Aorta (tissue), 5 donors: Measurements from ENCODE around the gene EFCAB5. TPM values are rescaled to one million over a fixed set of nuclear protein-coding genes. Genes with fewer than 3 reads are reported as not detected.
"Not testable (repeated sequence)": the region's sequence is repeated elsewhere in the genome, so short reads cannot be mapped to it uniquely, and the experiment has no call there.

Experiments used
- ATAC-seq: fragments of 200-7000 bp; cut with Tn5 transposase; one replicate; pipeline ENCODE4 v1.9.1; 2022; ENCODE audit warnings: moderate library complexity; ENCODE audit not compliant: low FRiP score
- DNase-seq, 2 donors: peaks; one replicate each; pipeline ENCODE4 v3.0.0-alpha.2; 2020
- H3K27ac ChIP-seq, 2 donors: one replicate each; pipeline ENCODE4 v1.5.1; 2013; ENCODE audit warnings: low read length in 2 of 2, mild to moderate bottlenecking in 2 of 2, moderate library complexity in 2 of 2, control low read depth in 1 of 2, inconsistent platforms in 1 of 2, low read depth in 1 of 2
- H3K27me3 ChIP-seq, 2 donors: one replicate each; pipeline ENCODE4 v1.6.1; 2013; ENCODE audit warnings: control low read depth in 1 of 2, low read length in 1 of 2, mild to moderate bottlenecking in 1 of 2, moderate library complexity in 1 of 2; ENCODE audit not compliant: insufficient read depth in 2 of 2, control insufficient read depth in 1 of 2
- H3K36me3 ChIP-seq, 2 donors: one replicate each; pipeline ENCODE4 v1.6.1; 2013; ENCODE audit warnings: control low read depth in 1 of 2, low read length in 1 of 2, mild to moderate bottlenecking in 1 of 2; ENCODE audit not compliant: insufficient read depth in 2 of 2, control insufficient read depth in 1 of 2
- H3K4me1 ChIP-seq, 2 donors: one replicate each; pipeline ENCODE4 v1.6.1; 2013; ENCODE audit warnings: low read length in 2 of 2, control low read depth in 1 of 2, mild to moderate bottlenecking in 1 of 2, moderate library complexity in 1 of 2; ENCODE audit not compliant: insufficient read depth in 2 of 2, control insufficient read depth in 1 of 2
- H3K4me3 ChIP-seq, 2 donors: one replicate each; pipeline ENCODE4 v1.5.1; 2013; ENCODE audit warnings: low read length in 2 of 2, control low read depth in 1 of 2, mild to moderate bottlenecking in 1 of 2
- H3K9me3 ChIP-seq: one replicate; pipeline ENCODE4 v1.6.1; 2013; ENCODE audit warnings: mild to moderate bottlenecking, low read length; ENCODE audit not compliant: control insufficient read depth
- WGBS, 2 donors: extraction: QIAGEN DNeasy Blood & Tissue Kit; methylation state at CpG; one replicate each; pipeline ENCODE4 v1.1.7; 2013; 5-methylcytosine and 5-hydroxymethylcytosine counted together
- intact Hi-C, 2 donors: fragments of 100-400 bp; cut with DNase I; formaldehyde crosslinking; loops; one replicate each; pipeline versions ENCODE4 v1.14.2 to v1.15.0; 2022
- polyA plus RNA-seq, 2 donors: library from polyadenylated mRNA; stranded (reverse); fragments of 200-250 nt; gene quantifications; one replicate each; pipeline ENCODE4 v1.2.3, GENCODE V29; 2013
- total RNA-seq, 2 donors: library from RNA; stranded (reverse); fragmentation: NEBNext Ultra II Directional; extraction: Animal tissue kit (Norgen Biotek cat#: 25700); gene quantifications; one replicate each; pipeline ENCODE4 v1.2.1, GENCODE V29; 2021
- donor health status: healthy with polysubstance abuse.
- donor health status: Bipolar disorder and iron deficiency.
- donor health status: DM: no; HTN: no; CAD: no.
- donor health status: DM: no; HTN: no; CAD: no.
- donor health status: DM: yes; HTN: yes; CAD: no.

Gene EFCAB5
- total and polyA plus RNA-seq, 4 donors, result 0.42 to 1.1 TPM; not detected in 2

GRCh38 chr17:30133197-30133596, 191.8 kb downstream of the EFCAB5 start:
- no peaks in the 10 kb centered on the region for H3K4me1 ChIP-seq
- intact Hi-C loops, result no loop called here
- no peaks in the 10 kb centered on the region for H3K9me3 ChIP-seq
- no peaks in the 10 kb centered on the region for H3K36me3 ChIP-seq
- no peaks in the 10 kb centered on the region for H3K27me3 ChIP-seq
- DNase-seq, result no peak
- no peak overlapping the region for H3K4me3 ChIP-seq
- no peak for ATAC-seq
- WGBS, 2 donors, result 97% methylated on average over 3 of the region's 3 CpGs
- H3K27ac ChIP-seq, result no peak overlapping the region

GRCh38 chr17:30134551-30134950, 193.1 kb downstream of the EFCAB5 start:
- Histone ChIP-seq H3K27me3 (no peaks in the 10 kb centered on the region), H3K36me3 (no peaks in the 10 kb centered on the region), H3K27ac (no peak overlapping the region), H3K9me3 (no peaks in the 10 kb centered on the region), H3K4me3 (no peak overlapping the region), H3K4me1 (no peaks in the 10 kb centered on the region)
- no peak for DNase-seq
- intact Hi-C loops, result no loop called here
- no peak for ATAC-seq

DNA sequence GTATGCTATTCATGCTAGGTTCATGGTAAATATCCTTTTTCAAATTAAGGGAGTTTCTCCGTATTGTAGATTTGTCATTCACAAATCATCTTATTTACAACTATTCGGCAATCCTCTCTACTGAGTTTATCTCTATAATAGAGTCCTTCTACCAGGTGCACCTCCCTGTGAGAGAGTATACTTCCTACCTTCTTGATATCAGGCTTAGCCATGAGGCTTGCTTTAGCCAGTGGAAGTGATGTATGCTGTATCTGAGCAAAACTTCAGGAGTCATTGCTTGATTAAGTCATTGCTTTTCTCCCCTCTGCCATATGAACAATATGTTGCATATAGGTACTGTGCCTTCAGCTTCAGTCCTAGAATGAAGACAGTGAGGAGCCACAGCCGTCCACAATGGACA, 195.7 kb downstream of the EFCAB5 start:
- no peak for DNase-seq
- intact Hi-C loops, result no loop called here
- Histone ChIP-seq H3K27ac (no peak overlapping the region), H3K4me3 (no peak overlapping the region), H3K9me3 (no peaks in the 10 kb centered on the region), H3K36me3 (no peaks in the 10 kb centered on the region), H3K4me1 (no peaks in the 10 kb centered on the region), H3K27me3 (no peaks in the 10 kb centered on the region)
- WGBS, 2 donors, result 82 to 87% methylated on average over 3 of the region's 3 CpGs
- no peak for ATAC-seq

DNA sequence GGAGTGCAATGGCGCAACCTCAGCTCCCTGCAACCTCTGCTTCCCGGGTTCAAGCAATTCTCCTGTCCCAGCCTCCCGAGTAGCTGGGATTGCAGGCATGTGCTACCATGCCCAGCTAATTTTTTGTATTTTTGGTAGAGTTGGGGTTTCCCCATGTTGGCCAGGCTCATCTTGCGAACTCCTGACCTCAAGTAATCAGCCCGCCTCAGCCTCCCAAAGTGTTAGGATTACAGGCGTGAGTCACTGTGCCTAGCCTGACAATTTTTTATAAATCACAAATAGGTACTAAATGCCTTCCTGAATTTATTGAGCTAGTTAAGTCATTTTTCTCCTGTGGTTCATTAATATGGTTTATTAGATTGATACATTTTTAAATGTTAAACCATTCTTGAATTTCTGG, 206.4 kb downstream of the EFCAB5 start:
- intact Hi-C loops, H3K4me3 ChIP-seq, H3K27ac ChIP-seq, DNase-seq, H3K36me3 ChIP-seq, H3K27me3 ChIP-seq, ATAC-seq, H3K4me1 ChIP-seq, H3K9me3 ChIP-seq: not testable (repeated sequence)
- WGBS, 2 donors, result 96 to 97% methylated on average over 6 of the region's 6 CpGs

- no peaks in the 10 kb centered on the region for H3K36me3 ChIP-seq
- no peaks in the 10 kb centered on the region for H3K27me3 ChIP-seq
Measured at GRCh38 chr17:30148376-30148775, 206.9 kb downstream of the EFCAB5 start.

DNA sequence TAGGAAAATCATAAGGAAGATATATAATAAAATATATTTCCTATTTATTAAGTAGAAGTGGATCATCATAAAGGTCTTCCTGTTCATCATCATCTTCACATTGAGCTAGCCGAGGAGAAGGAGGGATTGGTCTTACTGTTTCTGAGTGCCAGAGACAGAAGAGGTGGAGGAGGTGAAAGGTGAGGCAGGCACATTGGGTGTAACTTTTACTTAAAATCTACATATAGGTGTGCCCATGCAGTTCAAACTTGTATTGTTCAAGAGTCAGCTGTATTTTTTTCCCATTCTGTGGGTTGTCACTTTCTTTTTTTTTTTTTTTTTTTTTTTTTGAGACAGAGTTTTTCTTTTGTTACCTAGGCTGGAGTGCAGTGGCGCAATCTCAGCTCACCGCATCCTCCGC, 210.0 kb downstream of the EFCAB5 start:
- WGBS, 2 donors, result 94 to 98% methylated on average over 4 of the region's 4 CpGs
- Histone ChIP-seq H3K9me3 (no peaks in the 10 kb centered on the region), H3K27ac (no peak overlapping the region), H3K36me3 (no peaks in the 10 kb centered on the region), H3K4me3 (no peak overlapping the region), H3K27me3 (no peaks in the 10 kb centered on the region), H3K4me1 (no peaks in the 10 kb centered on the region)
- ATAC-seq (no peak), DNase-seq (no peak)
- intact Hi-C loops, result no loop called here

More at GRCh38 chr17:30148376-30148775, 206.9 kb downstream of the EFCAB5 start:
- ATAC-seq (no peak), DNase-seq (no peak)
- intact Hi-C loops, result no loop called here
- no peaks in the 10 kb centered on the region for H3K4me1 ChIP-seq
- no peaks in the 10 kb centered on the region for H3K9me3 ChIP-seq
- no peak overlapping the region for H3K4me3 ChIP-seq
- 87 to 93% methylated on average over 1 of the region's 1 CpG for WGBS, 2 donors
- H3K27ac ChIP-seq, result no peak overlapping the region

DNA sequence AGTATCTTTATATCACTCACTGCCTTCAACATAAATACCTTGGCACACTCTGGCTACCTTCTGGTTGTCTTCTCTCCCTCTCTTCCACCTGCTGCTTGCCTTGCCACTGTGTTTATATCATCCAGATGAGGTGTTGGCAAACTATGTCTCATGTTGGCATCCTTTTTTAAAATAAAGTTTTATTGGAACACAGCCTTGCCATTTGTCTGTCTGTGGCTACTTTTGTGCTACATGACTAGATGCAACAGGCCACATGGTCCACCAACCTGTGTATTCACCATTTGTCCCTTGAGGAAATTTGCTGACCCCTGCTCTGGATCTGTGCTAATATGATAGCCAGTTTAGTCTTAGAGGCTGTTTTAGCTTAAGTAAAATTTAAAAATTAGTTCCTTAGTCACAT, 212.0 kb downstream of the EFCAB5 start:
- intact Hi-C loops, result no loop called here
- no peaks in the 10 kb centered on the region for H3K9me3 ChIP-seq
- ATAC-seq, result no peak
- H3K4me1 ChIP-seq, result no peaks in the 10 kb centered on the region
- H3K27me3 ChIP-seq, result no peaks in the 10 kb centered on the region
- H3K36me3 ChIP-seq, result no peaks in the 10 kb centered on the region
- H3K27ac ChIP-seq, result no peak overlapping the region
- H3K4me3 ChIP-seq, result no peak overlapping the region
- no peak for DNase-seq

- Histone ChIP-seq H3K9me3 (no peaks in the 10 kb centered on the region), H3K36me3 (no peaks in the 10 kb centered on the region), H3K4me1 (no peaks in the 10 kb centered on the region), H3K4me3 (no peak overlapping the region), H3K27me3 (no peaks in the 10 kb centered on the region), H3K27ac (no peak overlapping the region)
- WGBS, 2 donors, result 94% methylated on average over 2 of the region's 2 CpGs
- DNase-seq (no peak), ATAC-seq (no peak)
- intact Hi-C loops, result no loop called here
Measured at GRCh38 chr17:30155389-30155788, 214.0 kb downstream of the EFCAB5 start.
